Neural cell (in vitro differentiated cells): Measurements from ENCODE around the gene ADORA1. TPM values are rescaled to one million over a fixed set of nuclear protein-coding genes. Genes with fewer than 3 reads are reported as not detected.

Source experiments
- H2AFZ ChIP-seq: fragments of 200-600, 300-800 bp; sonication (generic), shearing (Covaris generic); 2 replicates; pipeline ENCODE4 v1.6.0; 2014; ENCODE audit warnings: low read depth, mild to moderate bottlenecking, antibody characterized with exemption, low read length, moderate library complexity
- H3F3A ChIP-seq: fragments of 200-600 bp; shearing (Covaris generic); 2 replicates; pipeline ENCODE4 v1.6.1; 2016; ENCODE audit warnings: mild to moderate bottlenecking, moderate library complexity, mixed read lengths, antibody characterized with exemption, low read length; ENCODE audit not compliant: insufficient read depth, poor library complexity, severe bottlenecking
- H3K27ac ChIP-seq: fragments of 200-600, 300-800 bp; sonication (generic), shearing (Covaris generic); 2 replicates; pipeline ENCODE4 v1.5.1; 2014; ENCODE audit warnings: mild to moderate bottlenecking, low read length, moderate library complexity
- H3K27me3 ChIP-seq: fragments of 300-800, 200-600 bp; sonication (generic), shearing (Covaris generic); 2 replicates; pipeline ENCODE4 v1.6.0; 2014; ENCODE audit warnings: mild to moderate bottlenecking, low read depth, low read length, moderate library complexity; ENCODE audit not compliant: insufficient read depth
- H3K36me3 ChIP-seq: fragments of 300-800, 200-600 bp; sonication (generic), shearing (Covaris generic); 2 replicates; pipeline ENCODE4 v1.5.1; 2014; ENCODE audit warnings: mild to moderate bottlenecking, antibody characterized with exemption, low read length, moderate library complexity; ENCODE audit not compliant: insufficient read depth
- H3K4me2 ChIP-seq: fragments of 300-800, 200-600 bp; sonication (generic), shearing (Covaris generic); 2 replicates; pipeline ENCODE4 v1.6.0; 2014; ENCODE audit warnings: mild to moderate bottlenecking, low read length
- H3K4me3 ChIP-seq: fragments of 300-800, 200-600 bp; sonication (generic), shearing (Covaris generic); 2 replicates; pipeline ENCODE4 v1.5.1; 2014; ENCODE audit warnings: mild to moderate bottlenecking, low read length, moderate library complexity
- H3K79me2 ChIP-seq: fragments of 200-600 bp; shearing (Covaris generic); replicated peaks from 2 replicates; pipeline ENCODE4 v1.6.0; 2014; ENCODE audit warnings: mild to moderate bottlenecking, low read length, moderate library complexity; ENCODE audit not compliant: insufficient read depth
- H3K9ac ChIP-seq: fragments of 300-800, 200-600 bp; sonication (generic), shearing (Covaris generic); 2 replicates; pipeline ENCODE4 v1.6.1; 2016; ENCODE audit warnings: mild to moderate bottlenecking, low read length, mixed read lengths
- H3K9me2 ChIP-seq: fragments of 200-600 bp; shearing (Covaris generic); 2 replicates; pipeline ENCODE4 v1.6.1; 2016; ENCODE audit warnings: mild to moderate bottlenecking, low read length, mixed read lengths; ENCODE audit not compliant: insufficient read depth
- H3K9me3 ChIP-seq: fragments of 200-600, 300-800 bp; sonication (generic), shearing (Covaris generic); 2 replicates; pipeline ENCODE4 v1.6.1; 2016; ENCODE audit warnings: mild to moderate bottlenecking, mixed run types, low read length, moderate library complexity, mixed read lengths
- H4K20me1 ChIP-seq: fragments of 200-600 bp; shearing (Covaris generic); 2 replicates; pipeline ENCODE4 v1.6.1; 2016; ENCODE audit warnings: mild to moderate bottlenecking, mixed run types; ENCODE audit not compliant: insufficient read depth
- EP300 ChIP-seq: fragments of 450-650 bp; conservative IDR thresholded peaks from 2 replicates; pipeline ENCODE4 v1.6.1; 2014; ENCODE audit warnings: antibody characterized with exemption, mild to moderate bottlenecking, moderate library complexity; ENCODE audit not compliant: poor library complexity, severe bottlenecking
- EZH2 ChIP-seq: fragments of 200-600, 300-800 bp; shearing (Covaris generic), sonication (generic); IDR thresholded peaks from 2 replicates; pipeline ENCODE4 v1.6.1; 2014; ENCODE audit warnings: antibody characterized with exemption, low read length, borderline replicate concordance, mild to moderate bottlenecking; ENCODE audit not compliant: insufficient read depth, poor library complexity, severe bottlenecking
- MXI1 ChIP-seq: fragments of 450-650 bp; conservative IDR thresholded peaks from 2 replicates; pipeline ENCODE4 v1.6.1; 2014; ENCODE audit warnings: antibody characterized with exemption, mild to moderate bottlenecking; ENCODE audit not compliant: poor library complexity, severe bottlenecking
- POLR2AphosphoS5 ChIP-seq: IDR thresholded peaks from 2 replicates; pipeline ENCODE4 v1.6.1; 2012
- RAD21 ChIP-seq: fragments of 450-650 bp; conservative IDR thresholded peaks from 2 replicates; pipeline ENCODE4 v1.6.1; 2014; ENCODE audit warnings: antibody characterized with exemption, mild to moderate bottlenecking, moderate library complexity
- SMC3 ChIP-seq: fragments of 450-650 bp; conservative IDR thresholded peaks from 2 replicates; pipeline ENCODE4 v1.6.1; 2014; ENCODE audit warnings: antibody characterized with exemption, mild to moderate bottlenecking, moderate library complexity; ENCODE audit not compliant: poor library complexity
- TAF1 ChIP-seq: IDR thresholded peaks from 2 replicates; pipeline ENCODE4 v1.6.1; 2012; ENCODE audit warnings: low read depth
- polyA plus RNA-seq: library from polyadenylated mRNA; depleted of rRNA; stranded (reverse); fragments of >200 nt; gene quantifications from 2 replicates; pipeline ENCODE4 v1.2.3, GENCODE V29; 2014
- TF ChIP-seq, protein P1 (sequence below): IDR thresholded peaks from 2 replicates; pipeline ENCODE4 v1.6.1; 2012; ENCODE audit warnings: borderline replicate concordance
- TF ChIP-seq, protein P2 (sequence below): fragments of 450-650 bp; IDR thresholded peaks from 2 replicates; pipeline ENCODE4 v1.5.1; 2014; ENCODE audit warnings: antibody characterized with exemption, mild to moderate bottlenecking, moderate library complexity; ENCODE audit not compliant: poor library complexity, severe bottlenecking

ADORA1 gene
- polyA plus RNA-seq, 1 donor from 2014 or later: 7.2 TPM

DNA sequence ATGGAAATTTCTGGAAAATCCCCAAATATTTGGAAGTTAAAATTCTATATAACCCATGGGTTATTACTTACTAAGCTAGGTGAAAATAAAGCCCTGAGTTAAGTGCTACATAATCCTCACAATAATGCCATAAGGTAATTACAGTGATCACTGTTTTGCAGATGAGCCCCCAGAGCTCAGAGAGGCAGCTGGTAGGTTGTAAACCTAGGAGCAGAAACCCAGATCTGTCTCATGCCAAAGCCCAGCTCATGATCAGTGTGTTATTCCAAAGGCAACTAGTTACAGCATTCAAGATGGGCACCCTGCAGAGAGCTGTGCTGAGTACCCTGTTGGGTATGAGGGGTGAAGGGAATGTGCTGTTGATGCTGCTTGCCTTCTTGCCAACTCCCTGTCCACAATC, 31.0 kb upstream of the ADORA1 start:
- H3K27me3 ChIP-seq: no peaks in the 10 kb centered on the region
- no peaks in the 10 kb centered on the region for H3K36me3 ChIP-seq
- TF ChIP-seq TAF1 (no peak), SMC3 (no peak), EZH2 (no peak), EP300 (no peak), RAD21 (no peak), MXI1 (no peak), POLR2AphosphoS5 (no peak)
- TF ChIP-seq, protein P1, sequence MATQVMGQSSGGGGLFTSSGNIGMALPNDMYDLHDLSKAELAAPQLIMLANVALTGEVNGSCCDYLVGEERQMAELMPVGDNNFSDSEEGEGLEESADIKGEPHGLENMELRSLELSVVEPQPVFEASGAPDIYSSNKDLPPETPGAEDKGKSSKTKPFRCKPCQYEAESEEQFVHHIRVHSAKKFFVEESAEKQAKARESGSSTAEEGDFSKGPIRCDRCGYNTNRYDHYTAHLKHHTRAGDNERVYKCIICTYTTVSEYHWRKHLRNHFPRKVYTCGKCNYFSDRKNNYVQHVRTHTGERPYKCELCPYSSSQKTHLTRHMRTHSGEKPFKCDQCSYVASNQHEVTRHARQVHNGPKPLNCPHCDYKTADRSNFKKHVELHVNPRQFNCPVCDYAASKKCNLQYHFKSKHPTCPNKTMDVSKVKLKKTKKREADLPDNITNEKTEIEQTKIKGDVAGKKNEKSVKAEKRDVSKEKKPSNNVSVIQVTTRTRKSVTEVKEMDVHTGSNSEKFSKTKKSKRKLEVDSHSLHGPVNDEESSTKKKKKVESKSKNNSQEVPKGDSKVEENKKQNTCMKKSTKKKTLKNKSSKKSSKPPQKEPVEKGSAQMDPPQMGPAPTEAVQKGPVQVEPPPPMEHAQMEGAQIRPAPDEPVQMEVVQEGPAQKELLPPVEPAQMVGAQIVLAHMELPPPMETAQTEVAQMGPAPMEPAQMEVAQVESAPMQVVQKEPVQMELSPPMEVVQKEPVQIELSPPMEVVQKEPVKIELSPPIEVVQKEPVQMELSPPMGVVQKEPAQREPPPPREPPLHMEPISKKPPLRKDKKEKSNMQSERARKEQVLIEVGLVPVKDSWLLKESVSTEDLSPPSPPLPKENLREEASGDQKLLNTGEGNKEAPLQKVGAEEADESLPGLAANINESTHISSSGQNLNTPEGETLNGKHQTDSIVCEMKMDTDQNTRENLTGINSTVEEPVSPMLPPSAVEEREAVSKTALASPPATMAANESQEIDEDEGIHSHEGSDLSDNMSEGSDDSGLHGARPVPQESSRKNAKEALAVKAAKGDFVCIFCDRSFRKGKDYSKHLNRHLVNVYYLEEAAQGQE: no peak
- TF ChIP-seq, protein P2, sequence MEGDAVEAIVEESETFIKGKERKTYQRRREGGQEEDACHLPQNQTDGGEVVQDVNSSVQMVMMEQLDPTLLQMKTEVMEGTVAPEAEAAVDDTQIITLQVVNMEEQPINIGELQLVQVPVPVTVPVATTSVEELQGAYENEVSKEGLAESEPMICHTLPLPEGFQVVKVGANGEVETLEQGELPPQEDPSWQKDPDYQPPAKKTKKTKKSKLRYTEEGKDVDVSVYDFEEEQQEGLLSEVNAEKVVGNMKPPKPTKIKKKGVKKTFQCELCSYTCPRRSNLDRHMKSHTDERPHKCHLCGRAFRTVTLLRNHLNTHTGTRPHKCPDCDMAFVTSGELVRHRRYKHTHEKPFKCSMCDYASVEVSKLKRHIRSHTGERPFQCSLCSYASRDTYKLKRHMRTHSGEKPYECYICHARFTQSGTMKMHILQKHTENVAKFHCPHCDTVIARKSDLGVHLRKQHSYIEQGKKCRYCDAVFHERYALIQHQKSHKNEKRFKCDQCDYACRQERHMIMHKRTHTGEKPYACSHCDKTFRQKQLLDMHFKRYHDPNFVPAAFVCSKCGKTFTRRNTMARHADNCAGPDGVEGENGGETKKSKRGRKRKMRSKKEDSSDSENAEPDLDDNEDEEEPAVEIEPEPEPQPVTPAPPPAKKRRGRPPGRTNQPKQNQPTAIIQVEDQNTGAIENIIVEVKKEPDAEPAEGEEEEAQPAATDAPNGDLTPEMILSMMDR: no peak
- no peak overlapping the region for H3K9ac ChIP-seq
- H3K79me2 ChIP-seq: no peaks in the 10 kb centered on the region
- H3K4me3 ChIP-seq: no peak overlapping the region
- H3F3A ChIP-seq: no peaks in the 10 kb centered on the region
- H2AFZ ChIP-seq: no peak overlapping the region
- no peak overlapping the region for H3K4me2 ChIP-seq
- H4K20me1 ChIP-seq: no peaks in the 10 kb centered on the region
- peaks cover 6% of the 10 kb centered on the region for H3K9me3 ChIP-seq
- no peaks in the 10 kb centered on the region for H3K9me2 ChIP-seq
- H3K27ac ChIP-seq: no peak overlapping the region

GRCh38 chr1:203097001-203097400, 30.5 kb upstream of the ADORA1 start:
- Histone ChIP-seq H4K20me1 (no peaks in the 10 kb centered on the region), H3K27ac (no peak overlapping the region), H3K79me2 (no peaks in the 10 kb centered on the region), H3K4me2 (no peak overlapping the region), H3K27me3 (no peaks in the 10 kb centered on the region), H3K9me3 (peaks cover 6% of the 10 kb centered on the region), H3K9ac (no peak overlapping the region), H3K9me2 (no peaks in the 10 kb centered on the region), H3F3A (no peaks in the 10 kb centered on the region), H3K36me3 (no peaks in the 10 kb centered on the region), H2AFZ (no peak overlapping the region), H3K4me3 (no peak overlapping the region)
- TF ChIP-seq POLR2AphosphoS5 (no peak), TAF1 (no peak), EZH2 (no peak), RAD21 (no peak), MXI1 (no peak), SMC3 (no peak), EP300 (no peak)
- TF ChIP-seq, protein P1: no peak
- TF ChIP-seq, protein P2: no peak
